Stimulated activated CD4-positive, alpha-beta T cell treated with anti-CD3 and anti-CD28 coated beads, Interleukin-15, amount 100 ng/mL, for 24 hours (primary cell): Measurements from ENCODE around the gene ATP2A3.

ENCODE experiments used
- DNase-seq: peaks from one replicate; pipeline ENCODE4 v3.0.0-alpha.2; 2020

Gene ATP2A3

GRCh38 chr17:3887804-3888203 is 76.4 kb downstream of the ATP2A3 start:
- DNase-seq: no peak

GRCh38 chr17:3887394-3887793 is 76.8 kb downstream of the ATP2A3 start:
- DNase-seq: no peak

- no peak for DNase-seq
Observed at GRCh38 chr17:3886776-3887175, 77.5 kb downstream of the ATP2A3 start.

- no peak for DNase-seq
Observed at GRCh38 chr17:3885970-3886369, 78.3 kb downstream of the ATP2A3 start.

GRCh38 chr17:3885271-3885670 is 79.0 kb downstream of the ATP2A3 start:
- DNase-seq: no peak

- no peak for DNase-seq
Observed at GRCh38 chr17:3884188-3884587, 80.0 kb downstream of the ATP2A3 start.

- no peak for DNase-seq
Observed at GRCh38 chr17:3882276-3882675, 82.0 kb downstream of the ATP2A3 start.

- no peak for DNase-seq
Observed at GRCh38 chr17:3880983-3881382, 83.3 kb downstream of the ATP2A3 start.

- no peak for DNase-seq
Observed at GRCh38 chr17:3879591-3880417, 84.4 kb downstream of the ATP2A3 start.

- no peak for DNase-seq
Observed at GRCh38 chr17:3879186-3879585, 85.1 kb downstream of the ATP2A3 start.

GRCh38 chr17:3877220-3877619 is 87.0 kb downstream of the ATP2A3 start:
- no peak for DNase-seq

GRCh38 chr17:3875317-3875716 is 88.9 kb downstream of the ATP2A3 start:
- no peak for DNase-seq
